Chondrocyte (in vitro differentiated cells): Measurements from ENCODE around the gene CLDN14. TPM values are rescaled to one million over a fixed set of nuclear protein-coding genes. Genes with fewer than 3 reads are reported as not detected.

Source experiments
- DNase-seq: peaks from one replicate; pipeline ENCODE4 v3.0.0; 2021; ENCODE audit warnings: mixed read lengths, low spot score
- H3K27ac Mint-ChIP-seq: one replicate; pipeline ENCODE4 v1.8.0; 2021; ENCODE audit warnings: mild to moderate bottlenecking, moderate library complexity, mixed read lengths; ENCODE audit not compliant: unreplicated experiment
- H3K27me3 Mint-ChIP-seq: 2 replicates; pipeline ENCODE4 v1.8.0; 2021; ENCODE audit warnings: low read depth, mixed read lengths
- H3K36me3 Mint-ChIP-seq: 2 replicates; pipeline ENCODE4 v1.8.0; 2021; ENCODE audit warnings: low read depth, mixed read lengths
- H3K4me1 Mint-ChIP-seq: 2 replicates; pipeline ENCODE4 v1.8.0; 2021; ENCODE audit warnings: low read depth, mild to moderate bottlenecking, mixed read lengths
- H3K4me3 Mint-ChIP-seq: one replicate; pipeline ENCODE4 v1.8.0; 2021; ENCODE audit warnings: mild to moderate bottlenecking, moderate library complexity, mixed read lengths; ENCODE audit not compliant: unreplicated experiment
- H3K9me3 Mint-ChIP-seq: 2 replicates; pipeline ENCODE4 v1.8.0; 2021; ENCODE audit warnings: low read depth, mixed read lengths
- total RNA-seq: library from RNA; stranded (reverse); gene quantifications from 3 replicates; pipeline ENCODE4 v1.2.1, GENCODE V29; 2021
- TF ChIP-seq, protein P1 (sequence below): fragments of 200-600 bp; sonication (generic); IDR thresholded peaks from 2 replicates; pipeline ENCODE4 v1.5.0; 2021; ENCODE audit warnings: antibody characterized with exemption, mild to moderate bottlenecking, moderate library complexity

CLDN14 gene
- total RNA-seq, 1 donor from 2014 or later, result not detected

GRCh38 chr21:36522219-36522808, 42.4 kb upstream of the CLDN14 start:
- no peak overlapping the region for H3K4me3 Mint-ChIP-seq
- no peak for DNase-seq
- H3K4me1 Mint-ChIP-seq, result no peaks in the 10 kb centered on the region

GRCh38 chr21:36518883-36519492, 39.1 kb upstream of the CLDN14 start:
- Mint-ChIP-seq H3K9me3 (peaks cover 5% of the 10 kb centered on the region), H3K36me3 (peaks cover 7% of the 10 kb centered on the region), H3K27ac (no peak overlapping the region), H3K4me1 (no peaks in the 10 kb centered on the region), H3K27me3 (peaks cover 4% of the 10 kb centered on the region), H3K4me3 (no peak overlapping the region)
- TF ChIP-seq, protein P1, sequence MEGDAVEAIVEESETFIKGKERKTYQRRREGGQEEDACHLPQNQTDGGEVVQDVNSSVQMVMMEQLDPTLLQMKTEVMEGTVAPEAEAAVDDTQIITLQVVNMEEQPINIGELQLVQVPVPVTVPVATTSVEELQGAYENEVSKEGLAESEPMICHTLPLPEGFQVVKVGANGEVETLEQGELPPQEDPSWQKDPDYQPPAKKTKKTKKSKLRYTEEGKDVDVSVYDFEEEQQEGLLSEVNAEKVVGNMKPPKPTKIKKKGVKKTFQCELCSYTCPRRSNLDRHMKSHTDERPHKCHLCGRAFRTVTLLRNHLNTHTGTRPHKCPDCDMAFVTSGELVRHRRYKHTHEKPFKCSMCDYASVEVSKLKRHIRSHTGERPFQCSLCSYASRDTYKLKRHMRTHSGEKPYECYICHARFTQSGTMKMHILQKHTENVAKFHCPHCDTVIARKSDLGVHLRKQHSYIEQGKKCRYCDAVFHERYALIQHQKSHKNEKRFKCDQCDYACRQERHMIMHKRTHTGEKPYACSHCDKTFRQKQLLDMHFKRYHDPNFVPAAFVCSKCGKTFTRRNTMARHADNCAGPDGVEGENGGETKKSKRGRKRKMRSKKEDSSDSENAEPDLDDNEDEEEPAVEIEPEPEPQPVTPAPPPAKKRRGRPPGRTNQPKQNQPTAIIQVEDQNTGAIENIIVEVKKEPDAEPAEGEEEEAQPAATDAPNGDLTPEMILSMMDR, result no peak
- no peak for DNase-seq

More at GRCh38 chr21:36522219-36522808, 42.4 kb upstream of the CLDN14 start:
- Mint-ChIP-seq H3K27ac (no peak overlapping the region), H3K36me3 (peaks cover 7% of the 10 kb centered on the region), H3K27me3 (peaks cover 6% of the 10 kb centered on the region), H3K9me3 (peaks cover 5% of the 10 kb centered on the region)
- TF ChIP-seq, protein P1, result no peak

- Mint-ChIP-seq H3K9me3 (peaks cover 5% of the 10 kb centered on the region), H3K36me3 (peaks cover 7% of the 10 kb centered on the region), H3K4me3 (no peak overlapping the region), H3K27me3 (peaks cover 1% of the 10 kb centered on the region), H3K27ac (no peak overlapping the region), H3K4me1 (no peaks in the 10 kb centered on the region)
- no peak for DNase-seq
- TF ChIP-seq, protein P1, result no peak
These were observed 37.6 kb upstream of the CLDN14 start for GRCh38 chr21:36517366-36518075.

DNA sequence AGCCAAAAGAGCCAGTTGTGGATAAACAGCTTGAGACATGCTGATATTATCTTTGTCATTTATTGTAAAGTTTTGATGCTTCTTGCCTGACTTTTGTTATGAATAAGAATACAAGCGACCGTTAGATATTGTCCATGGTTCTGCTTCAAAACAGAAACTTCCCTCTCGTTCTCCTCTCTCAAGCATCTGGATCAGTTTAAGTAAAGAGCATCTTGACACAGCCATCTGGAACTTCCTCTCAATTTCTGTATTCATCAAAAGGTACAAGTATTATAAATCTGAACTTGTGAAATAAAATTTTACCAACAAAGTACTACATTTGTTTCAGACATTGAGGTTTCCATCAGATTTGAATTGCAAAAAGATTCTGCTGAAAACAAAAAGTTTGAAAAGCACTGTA, 36.4 kb upstream of the CLDN14 start:
- H3K4me1 Mint-ChIP-seq, result no peaks in the 10 kb centered on the region
- H3K27me3 Mint-ChIP-seq, result peaks cover 3% of the 10 kb centered on the region
- H3K36me3 Mint-ChIP-seq, result peaks cover 7% of the 10 kb centered on the region
- no peak overlapping the region for H3K4me3 Mint-ChIP-seq
- no peak for DNase-seq
- no peak overlapping the region for H3K27ac Mint-ChIP-seq
- TF ChIP-seq, protein P1, result no peak
- peaks cover 5% of the 10 kb centered on the region for H3K9me3 Mint-ChIP-seq

- Mint-ChIP-seq H3K9me3 (no peaks in the 10 kb centered on the region), H3K27ac (no peak overlapping the region), H3K4me1 (no peaks in the 10 kb centered on the region), H3K27me3 (peaks cover 3% of the 10 kb centered on the region), H3K36me3 (no peaks in the 10 kb centered on the region), H3K4me3 (no peak overlapping the region)
- no peak for DNase-seq
- TF ChIP-seq, protein P1, result no peak
These were observed 33.5 kb upstream of the CLDN14 start for GRCh38 chr21:36513430-36513829.
